ENCODE measurements around the gene MAOB.

The MAOB gene

DNA sequence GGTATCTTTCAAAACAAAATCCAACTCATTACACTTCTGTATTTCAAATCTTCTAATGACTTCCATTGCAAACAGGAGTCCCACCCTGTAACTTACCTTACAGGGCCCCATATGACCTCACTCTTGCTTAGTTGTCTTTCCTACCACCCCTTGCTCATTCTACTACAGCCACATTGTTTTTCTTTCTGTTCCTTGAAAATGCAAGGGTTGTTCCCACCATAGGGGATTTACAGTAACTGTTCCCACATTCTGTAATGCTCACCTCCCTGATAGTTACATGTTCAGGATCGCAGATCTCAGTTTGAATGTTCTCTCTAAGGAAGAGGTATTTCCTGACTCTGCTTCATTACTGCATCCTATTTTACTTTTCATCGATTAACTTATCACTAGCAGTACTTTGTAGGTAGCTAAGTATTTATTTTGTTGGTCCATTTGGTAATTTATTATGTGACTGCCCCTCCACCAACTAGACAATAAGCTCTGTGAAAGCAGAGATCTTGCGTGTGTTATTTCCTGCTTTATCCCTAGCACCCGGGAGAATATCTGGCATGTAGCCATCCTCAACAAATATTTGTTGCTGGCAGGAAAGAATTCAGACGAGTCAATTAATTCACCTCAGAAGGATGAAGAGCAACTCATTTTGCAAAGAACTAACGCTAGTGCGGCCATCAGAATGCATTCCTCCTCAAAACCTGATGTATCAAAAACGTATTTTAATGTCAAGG lies 21.4 kb downstream of the MAOB start:
- DNase-seq: peak; percentile 60

- no peak for DNase-seq
These were observed 28.9 kb downstream of the MAOB start for GRCh38 chrX:43853225-43853828.

DNA sequence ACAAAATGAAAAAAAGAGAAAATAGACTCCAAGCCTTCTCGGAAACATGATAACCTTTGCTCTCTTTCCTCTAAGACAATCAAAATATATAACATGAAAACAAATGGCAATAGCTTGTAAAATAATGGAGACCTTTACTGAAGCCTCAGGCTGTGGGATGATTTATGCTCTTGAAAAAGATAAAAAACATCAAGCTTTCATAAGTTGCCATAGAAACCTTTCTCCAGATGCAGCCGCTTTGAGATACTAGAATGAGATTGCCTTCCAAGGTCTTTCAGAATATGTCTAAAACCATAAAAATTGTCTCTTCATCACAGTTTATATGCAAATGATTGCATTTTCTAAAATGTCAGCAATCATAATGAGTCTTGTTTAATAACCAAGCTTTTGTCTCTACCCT lies 31.6 kb downstream of the MAOB start:
- DNase-seq: no peak

GRCh38 chrX:43849173-43849572 lies 33.1 kb downstream of the MAOB start:
- DNase-seq: no peak

DNA sequence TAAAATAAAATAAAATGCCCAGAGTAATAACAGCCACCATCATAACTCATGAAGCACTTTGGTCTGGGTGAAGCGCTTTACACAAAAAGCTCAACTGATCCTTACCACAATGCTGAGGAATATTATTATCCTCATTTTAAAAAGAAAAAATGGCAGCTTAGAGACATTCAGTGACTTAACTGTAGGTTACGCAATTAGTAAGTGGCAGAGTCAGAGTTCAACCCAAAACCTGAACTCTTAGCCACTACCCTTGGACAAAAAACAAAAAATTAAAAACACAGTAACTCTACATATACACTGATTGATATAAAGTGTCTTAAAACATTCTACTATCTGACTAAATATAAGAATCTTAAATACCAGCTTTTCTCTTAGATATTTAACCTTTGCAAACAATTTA lies 34.9 kb downstream of the MAOB start:
- no peak for DNase-seq

- no peak for DNase-seq
These were observed 35.7 kb downstream of the MAOB start for GRCh38 chrX:43846558-43846957.

GRCh38 chrX:43845776-43846175 lies 36.5 kb downstream of the MAOB start:
- no peak for DNase-seq

DNA sequence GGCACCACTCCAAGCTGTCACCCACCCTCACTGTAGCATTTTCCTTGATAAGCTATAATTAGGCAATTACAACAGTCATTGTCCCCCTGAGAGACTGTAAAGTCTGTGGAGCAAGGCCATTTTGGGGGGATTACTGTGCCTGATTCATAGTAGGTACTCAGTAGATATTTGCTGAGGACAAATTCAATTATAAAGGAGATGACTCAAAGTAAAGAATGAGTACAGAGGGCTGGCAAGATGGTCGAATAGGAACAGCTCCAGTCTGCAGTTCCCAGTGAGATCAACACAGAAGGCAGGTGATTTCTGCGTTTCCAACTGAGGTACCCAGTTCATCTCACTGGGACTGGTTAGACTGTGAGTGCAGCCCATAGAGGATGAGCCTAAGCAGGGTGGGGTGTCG lies 42.0 kb downstream of the MAOB start:
- DNase-seq: peak; percentile 36

- peak; percentile 17 for DNase-seq
These were observed 45.6 kb downstream of the MAOB start for GRCh38 chrX:43836435-43837184.

DNA sequence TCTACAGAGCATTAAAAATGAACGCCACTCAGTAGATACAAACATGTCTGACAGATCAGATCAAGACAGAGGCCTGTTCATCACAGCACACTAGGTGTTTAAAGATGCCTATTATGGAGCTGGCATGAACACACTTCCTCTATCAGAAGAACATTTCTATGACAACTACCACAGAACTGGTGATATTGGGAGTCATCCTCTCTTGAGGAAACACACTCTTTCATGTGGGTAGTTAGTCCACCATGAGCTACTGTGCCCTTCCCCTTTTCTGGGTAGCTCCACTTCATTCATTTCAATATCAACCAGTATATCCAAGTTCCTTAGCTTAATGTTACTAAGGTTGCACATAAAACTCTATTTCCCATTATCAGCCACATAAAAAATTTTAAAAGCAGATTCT lies 46.7 kb downstream of the MAOB start:
- no peak for DNase-seq

DNA sequence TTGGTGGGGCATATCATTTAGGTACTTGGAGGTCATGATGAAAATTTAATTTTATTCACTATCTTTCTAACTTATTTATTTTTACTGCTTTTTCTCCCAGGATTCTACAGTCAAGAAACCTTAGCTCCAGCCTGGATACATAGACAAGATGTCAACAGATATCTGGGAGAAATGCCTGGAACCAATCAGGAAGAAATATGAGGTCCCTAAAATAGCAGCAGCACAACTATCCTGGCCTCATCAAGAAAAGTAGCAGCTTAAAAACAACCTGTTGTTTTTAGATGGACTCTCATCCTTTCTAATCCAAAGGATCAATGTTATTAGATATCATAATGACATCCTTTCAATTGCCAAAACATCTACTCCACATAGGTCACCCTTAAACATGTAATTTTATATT lies 54.5 kb downstream of the MAOB start:
- DNase-seq: no peak

DNA sequence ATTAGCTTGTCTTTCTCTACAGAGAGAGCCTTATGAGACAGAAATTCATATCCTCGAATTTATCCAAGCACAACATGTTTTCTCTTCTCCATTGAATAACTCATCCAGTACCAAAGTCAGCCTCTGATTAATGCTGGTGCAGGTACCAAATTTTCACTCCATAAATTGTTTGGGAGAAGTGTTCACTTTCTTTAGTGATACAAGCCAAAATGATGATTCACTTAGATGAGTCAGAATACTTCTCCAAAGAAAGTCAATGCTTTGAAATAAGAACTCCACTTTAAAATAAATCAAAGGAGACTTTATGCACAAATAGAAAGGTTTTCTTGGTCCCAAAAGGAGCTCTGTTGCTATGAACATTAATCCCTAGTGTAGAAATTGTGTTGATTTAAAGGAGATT lies 60.2 kb downstream of the MAOB start:
- DNase-seq: no peak

DNA sequence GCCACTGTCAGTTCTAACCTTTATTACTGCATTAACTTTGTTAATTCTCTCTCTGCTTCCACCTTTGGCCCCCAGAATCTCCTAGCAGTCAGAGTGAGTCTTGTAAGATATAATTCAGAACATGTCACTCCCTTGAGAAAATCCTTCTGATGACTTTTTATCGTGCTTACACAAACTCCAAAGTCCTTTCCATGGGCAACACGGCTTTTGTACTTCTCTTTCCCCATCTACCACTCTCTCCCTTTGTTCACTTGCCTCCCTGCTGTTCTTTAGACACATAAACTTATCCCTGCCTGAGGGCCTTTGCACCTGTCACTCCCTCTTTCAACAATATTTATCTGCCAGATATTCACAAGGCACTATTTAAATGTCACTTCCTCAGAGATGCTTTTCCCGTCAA lies 64.8 kb downstream of the MAOB start:
- peak; percentile 8 for DNase-seq

DNA sequence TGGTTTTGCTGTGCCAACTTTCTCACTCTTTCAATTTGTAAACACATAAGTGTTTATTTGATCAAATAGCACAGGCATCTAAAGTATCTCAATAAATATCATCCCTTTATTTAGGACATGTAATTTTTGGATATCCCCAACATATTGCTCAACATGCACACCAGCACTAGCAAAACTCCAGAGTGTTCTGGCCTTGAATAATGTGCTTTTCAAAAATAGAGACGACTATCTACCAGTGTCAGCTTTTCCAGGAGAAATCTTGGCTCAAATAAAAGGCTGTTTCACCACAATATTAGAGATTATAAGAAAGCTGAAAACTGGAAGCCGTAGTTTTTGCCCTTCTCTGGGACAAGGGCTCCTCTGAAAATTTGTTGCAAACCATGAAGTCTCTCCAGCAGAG lies 67.0 kb downstream of the MAOB start:
- DNase-seq: no peak

DNA sequence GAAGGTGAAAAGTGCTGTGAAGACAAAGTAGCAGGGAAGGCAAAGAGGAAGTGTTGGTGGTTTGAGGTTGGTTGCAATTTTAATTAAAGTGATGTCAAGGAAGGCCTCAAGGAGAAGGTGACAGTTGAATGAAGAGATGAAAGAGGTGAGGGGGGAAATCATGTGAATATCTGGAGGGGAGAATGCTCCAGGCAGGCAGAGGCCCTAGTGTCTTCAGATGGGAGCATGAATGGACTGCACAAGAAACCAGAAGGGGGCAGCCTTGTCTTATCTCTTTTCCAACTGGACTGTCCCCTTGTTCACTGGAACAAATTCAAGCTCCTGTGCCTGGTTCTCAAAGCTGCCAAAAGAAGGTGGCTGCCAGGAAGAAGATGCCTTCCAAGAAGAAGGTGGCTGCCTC lies 68.4 kb downstream of the MAOB start:
- DNase-seq: peak; percentile 4

- DNase-seq: no peak
These were observed 68.9 kb downstream of the MAOB start for GRCh38 chrX:43813319-43813718.

DNA sequence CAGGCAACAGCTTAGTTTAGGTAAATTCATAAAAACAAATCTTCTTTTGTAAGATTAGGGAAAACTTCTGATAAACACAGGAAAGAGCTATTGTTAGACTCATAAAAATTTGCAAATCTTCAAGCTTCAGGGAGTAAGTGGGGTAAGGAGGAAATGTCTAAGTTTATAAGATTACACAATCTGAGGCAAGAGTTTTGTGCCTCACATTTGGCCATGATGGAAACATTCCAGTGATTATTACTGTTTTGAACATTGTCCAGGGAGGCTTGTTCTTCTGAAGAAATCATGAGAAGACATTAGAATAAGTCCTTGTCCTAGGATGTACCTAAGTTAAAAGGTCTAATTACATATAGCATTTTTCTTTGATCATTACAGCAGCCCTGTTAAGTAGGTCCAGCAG lies 72.8 kb downstream of the MAOB start:
- no peak for DNase-seq

- DNase-seq: no peak
These were observed 74.0 kb downstream of the MAOB start for GRCh38 chrX:43808231-43808630.

- DNase-seq: no peak
These were observed 76.7 kb downstream of the MAOB start for GRCh38 chrX:43805579-43805978.

DNA sequence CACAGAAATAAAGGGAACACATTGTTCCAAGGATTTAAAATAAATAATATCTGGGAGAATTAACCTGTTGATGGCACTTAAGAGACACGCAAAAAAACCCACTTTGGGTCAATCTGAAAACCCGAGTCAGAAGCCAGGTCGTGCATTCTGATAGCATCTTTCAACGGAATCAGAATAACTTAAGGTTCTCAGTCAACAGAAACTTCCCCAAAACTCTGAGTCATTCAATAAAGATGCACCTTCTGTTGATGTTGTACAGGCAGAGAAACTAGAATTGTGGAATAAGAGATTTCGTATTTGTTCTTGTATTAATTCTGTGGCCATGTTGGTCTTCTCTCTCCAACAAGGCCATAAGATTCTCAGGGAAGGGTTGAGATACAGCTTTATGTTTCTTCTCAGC lies 78.2 kb downstream of the MAOB start:
- no peak for DNase-seq

DNA sequence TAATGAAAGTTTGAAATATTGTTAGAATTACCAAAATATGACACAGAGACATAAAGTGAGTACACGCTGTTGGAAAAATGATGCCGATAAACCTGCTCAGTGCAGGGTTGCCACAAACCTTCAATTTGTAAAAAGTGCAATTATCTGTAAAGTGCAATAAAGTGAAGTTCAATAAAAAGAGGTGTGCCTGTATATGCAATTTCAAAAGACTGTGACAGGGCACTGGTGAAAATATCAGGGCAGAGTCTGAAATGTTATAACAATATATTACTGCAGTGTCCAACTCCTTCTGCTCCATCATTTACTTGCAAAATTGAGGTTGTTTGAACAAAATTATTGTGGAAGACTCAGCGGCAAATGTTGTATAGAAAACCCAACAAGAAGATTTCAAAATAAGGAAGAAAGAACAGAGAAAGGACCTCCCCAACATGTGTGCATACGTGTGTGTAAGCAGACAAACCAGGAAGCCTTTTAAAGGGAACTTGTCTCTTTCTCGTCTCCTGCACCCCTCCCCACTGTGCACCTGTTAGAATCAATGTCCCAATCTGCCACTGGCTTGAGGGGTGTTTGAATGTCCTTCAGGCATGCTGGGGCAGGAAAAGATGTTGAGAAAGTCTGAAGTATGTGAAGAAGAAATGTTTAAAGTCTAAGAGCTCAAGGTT lies 96.2 kb downstream of the MAOB start:
- no peak for DNase-seq

DNA sequence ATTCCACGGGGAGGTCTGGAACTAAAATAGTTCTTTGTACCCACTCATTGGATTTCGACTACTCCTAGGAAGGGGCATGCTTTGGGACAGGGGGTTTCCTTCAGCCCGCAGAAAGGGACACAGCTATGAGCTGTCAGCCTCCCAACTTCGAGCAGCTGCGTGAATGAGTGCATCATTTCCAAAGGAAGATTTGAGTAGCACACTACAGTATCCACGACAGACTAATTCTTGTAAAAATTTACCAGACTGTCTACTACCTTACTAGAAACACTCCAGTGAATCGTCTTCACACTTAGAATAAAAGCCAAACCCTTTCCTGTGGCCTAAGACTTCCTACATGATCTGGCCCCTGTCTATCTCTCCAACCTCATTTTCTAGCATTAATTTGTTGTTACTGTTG lies 124.2 kb downstream of the MAOB start:
- DNase-seq: no peak

GRCh38 chrX:43756076-43756475 lies 126.2 kb downstream of the MAOB start:
- no peak for DNase-seq

GRCh38 chrX:43753637-43754036 lies 128.6 kb downstream of the MAOB start:
- DNase-seq: no peak

All from NCI-H69 (cell line).